WTC11 (cell line): Measurements from ENCODE around the gene ABCA6. TPM values are rescaled to one million over a fixed set of nuclear protein-coding genes. Genes with fewer than 3 reads are reported as not detected.

Experiments used
- ATAC-seq: fragments of 200-7000 bp; cut with Tn5 transposase; 2 replicates; pipeline ENCODE4 v1.10.0; 2021; ENCODE audit warnings: mild to moderate bottlenecking, moderate library complexity
- CTCF ChIA-PET: fragments of 300-600 bp; sonication (Branson Sonifier 250); formaldehyde crosslinking; loops from one replicate; lab custom pipeline; 2021; ENCODE audit warnings: antibody characterized with exemption; lab: Charles Lee
- POLR2A ChIA-PET: fragments of 350-600 bp; sonication (Branson Sonifier 250); formaldehyde crosslinking; loops from one replicate; lab custom pipeline; 2021; ENCODE audit warnings: antibody characterized with exemption; lab: Charles Lee
- DNase-seq: peaks from one replicate; pipeline ENCODE4 v3.0.0; 2021; ENCODE audit warnings: low spot score
- H3K27ac Mint-ChIP-seq: 2 replicates; pipeline ENCODE4 v1.8.0; 2021; ENCODE audit warnings: mixed read lengths
- H3K27me3 Mint-ChIP-seq: 2 replicates; pipeline ENCODE4 v1.8.0; 2021; ENCODE audit warnings: low read depth, mild to moderate bottlenecking, moderate library complexity, mixed read lengths
- H3K36me3 Mint-ChIP-seq: 2 replicates; pipeline ENCODE4 v1.8.0; 2021; ENCODE audit warnings: mixed read lengths
- H3K4me1 Mint-ChIP-seq: 2 replicates; pipeline ENCODE4 v1.8.0; 2022; ENCODE audit warnings: mixed read lengths
- H3K4me3 Mint-ChIP-seq: 2 replicates; pipeline ENCODE4 v1.8.0; 2021; ENCODE audit warnings: mild to moderate bottlenecking, moderate library complexity, mixed read lengths
- H3K9me3 Mint-ChIP-seq: 2 replicates; pipeline ENCODE4 v1.8.0; 2021; ENCODE audit warnings: mixed read lengths
- ATF1 ChIP-seq: sonication (generic); formaldehyde crosslinking; IDR thresholded peaks from 2 replicates; pipeline ENCODE4 v1.8.1; 2023; ENCODE audit warnings: mild to moderate bottlenecking, moderate library complexity, missing genetic modification reagents
- CBFB ChIP-seq: sonication (generic); formaldehyde crosslinking; IDR thresholded peaks from 2 replicates; pipeline ENCODE4 v1.8.1; 2022; ENCODE audit warnings: mild to moderate bottlenecking, low read depth, missing genetic modification reagents
- ERG ChIP-seq: fragments of 250-450 bp; sonication (Bioruptor Pico); IDR thresholded peaks from 2 replicates; pipeline ENCODE4 v1.8.0; 2021; ENCODE audit warnings: mild to moderate bottlenecking
- GABPB1 ChIP-seq: sonication (generic); formaldehyde crosslinking; IDR thresholded peaks from 2 replicates; pipeline ENCODE4 v1.8.1; 2023; ENCODE audit warnings: mild to moderate bottlenecking, missing genetic modification reagents
- JAZF1 ChIP-seq: fragments of 250-450 bp; sonication (Bioruptor Pico); IDR thresholded peaks from 2 replicates; pipeline ENCODE4 v1.9.0; 2021; ENCODE audit warnings: moderate library complexity, mild to moderate bottlenecking, inconsistent platforms
- NFATC4 ChIP-seq: fragments of 250-450 bp; sonication (Bioruptor Pico); IDR thresholded peaks from 2 replicates; pipeline ENCODE4 v1.9.0; 2021; ENCODE audit warnings: mild to moderate bottlenecking
- NR2C2 ChIP-seq: sonication (generic); formaldehyde crosslinking; IDR thresholded peaks from 2 replicates; pipeline ENCODE4 v1.8.0; 2022; ENCODE audit warnings: mild to moderate bottlenecking, missing genetic modification reagents
- PRRX2 ChIP-seq: fragments of 250-450 bp; sonication (Bioruptor Pico); IDR thresholded peaks from 2 replicates; pipeline ENCODE4 v1.8.0; 2021; ENCODE audit warnings: mild to moderate bottlenecking
- TCF7 ChIP-seq: sonication (generic); formaldehyde crosslinking; IDR thresholded peaks from 2 replicates; pipeline ENCODE4 v1.8.0; 2022; ENCODE audit warnings: mild to moderate bottlenecking, low read depth, missing genetic modification reagents, moderate library complexity
- ZBTB21 ChIP-seq: sonication (generic); formaldehyde crosslinking; IDR thresholded peaks from 2 replicates; pipeline ENCODE4 v1.8.1; 2023; ENCODE audit warnings: mild to moderate bottlenecking, missing genetic modification reagents, borderline replicate concordance
- ZNF532 ChIP-seq: fragments of 250-450 bp; sonication (Bioruptor Pico); IDR thresholded peaks from 2 replicates; pipeline ENCODE4 v1.9.0; 2021; ENCODE audit warnings: mild to moderate bottlenecking, borderline replicate concordance
- ZNF671 ChIP-seq: fragments of 250-450 bp; sonication (Bioruptor Pico); IDR thresholded peaks from 2 replicates; pipeline ENCODE4 v1.8.0; 2021; ENCODE audit warnings: mild to moderate bottlenecking
- total RNA-seq: library from RNA; stranded (reverse); gene quantifications from 3 replicates; pipeline ENCODE4 v1.2.3, GENCODE V29; 2021
- TF ChIP-seq, protein P1 (sequence below): sonication (generic); formaldehyde crosslinking; IDR thresholded peaks from 2 replicates; pipeline ENCODE4 v1.8.0; 2023; ENCODE audit warnings: missing genetic modification reagents, mild to moderate bottlenecking, borderline replicate concordance
- TF ChIP-seq, protein P2 (sequence below): sonication (generic); formaldehyde crosslinking; conservative IDR thresholded peaks from 2 replicates; pipeline ENCODE4 v1.8.1; 2023; ENCODE audit warnings: mild to moderate bottlenecking, low read depth, missing genetic modification reagents, moderate library complexity
- TF ChIP-seq, protein P3 (sequence below): sonication (generic); formaldehyde crosslinking; IDR thresholded peaks from 2 replicates; pipeline ENCODE4 v1.8.0; 2022; ENCODE audit warnings: mild to moderate bottlenecking, missing genetic modification reagents
- TF ChIP-seq, protein P4 (sequence below): sonication (generic); formaldehyde crosslinking; IDR thresholded peaks from 2 replicates; pipeline ENCODE4 v1.8.1; 2022; ENCODE audit warnings: low read depth, missing genetic modification reagents, borderline replicate concordance
- TF ChIP-seq, protein P5 (sequence below): sonication (generic); formaldehyde crosslinking; IDR thresholded peaks from 2 replicates; pipeline ENCODE4 v1.8.0; 2023; ENCODE audit warnings: missing genetic modification reagents

The ABCA6 gene
- total RNA-seq, 1 experiment from 2014 or later, result not detected

GRCh38 chr17:69090365-69090764 is 51.3 kb downstream of the ABCA6 start:
- Mint-ChIP-seq H3K4me1 (no peaks in the 10 kb centered on the region), H3K27ac (no peak overlapping the region), H3K9me3 (no peaks in the 10 kb centered on the region), H3K4me3 (no peak overlapping the region), H3K36me3 (no peaks in the 10 kb centered on the region), H3K27me3 (no peaks in the 10 kb centered on the region)
- DNase-seq (no peak), ATAC-seq (no peak)
- ChIA-PET CTCF (no interaction called here), POLR2A (no interaction called here)
- TF ChIP-seq JAZF1 (CRISPR knock-in tag) (no peak), GABPB1 (CRISPR knock-in tag) (no peak)
- TF ChIP-seq, protein P1, sequence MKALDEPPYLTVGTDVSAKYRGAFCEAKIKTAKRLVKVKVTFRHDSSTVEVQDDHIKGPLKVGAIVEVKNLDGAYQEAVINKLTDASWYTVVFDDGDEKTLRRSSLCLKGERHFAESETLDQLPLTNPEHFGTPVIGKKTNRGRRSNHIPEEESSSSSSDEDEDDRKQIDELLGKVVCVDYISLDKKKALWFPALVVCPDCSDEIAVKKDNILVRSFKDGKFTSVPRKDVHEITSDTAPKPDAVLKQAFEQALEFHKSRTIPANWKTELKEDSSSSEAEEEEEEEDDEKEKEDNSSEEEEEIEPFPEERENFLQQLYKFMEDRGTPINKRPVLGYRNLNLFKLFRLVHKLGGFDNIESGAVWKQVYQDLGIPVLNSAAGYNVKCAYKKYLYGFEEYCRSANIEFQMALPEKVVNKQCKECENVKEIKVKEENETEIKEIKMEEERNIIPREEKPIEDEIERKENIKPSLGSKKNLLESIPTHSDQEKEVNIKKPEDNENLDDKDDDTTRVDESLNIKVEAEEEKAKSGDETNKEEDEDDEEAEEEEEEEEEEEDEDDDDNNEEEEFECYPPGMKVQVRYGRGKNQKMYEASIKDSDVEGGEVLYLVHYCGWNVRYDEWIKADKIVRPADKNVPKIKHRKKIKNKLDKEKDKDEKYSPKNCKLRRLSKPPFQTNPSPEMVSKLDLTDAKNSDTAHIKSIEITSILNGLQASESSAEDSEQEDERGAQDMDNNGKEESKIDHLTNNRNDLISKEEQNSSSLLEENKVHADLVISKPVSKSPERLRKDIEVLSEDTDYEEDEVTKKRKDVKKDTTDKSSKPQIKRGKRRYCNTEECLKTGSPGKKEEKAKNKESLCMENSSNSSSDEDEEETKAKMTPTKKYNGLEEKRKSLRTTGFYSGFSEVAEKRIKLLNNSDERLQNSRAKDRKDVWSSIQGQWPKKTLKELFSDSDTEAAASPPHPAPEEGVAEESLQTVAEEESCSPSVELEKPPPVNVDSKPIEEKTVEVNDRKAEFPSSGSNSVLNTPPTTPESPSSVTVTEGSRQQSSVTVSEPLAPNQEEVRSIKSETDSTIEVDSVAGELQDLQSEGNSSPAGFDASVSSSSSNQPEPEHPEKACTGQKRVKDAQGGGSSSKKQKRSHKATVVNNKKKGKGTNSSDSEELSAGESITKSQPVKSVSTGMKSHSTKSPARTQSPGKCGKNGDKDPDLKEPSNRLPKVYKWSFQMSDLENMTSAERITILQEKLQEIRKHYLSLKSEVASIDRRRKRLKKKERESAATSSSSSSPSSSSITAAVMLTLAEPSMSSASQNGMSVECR (CRISPR knock-in tag), result no peak

- H3K4me3 Mint-ChIP-seq, result no peak overlapping the region
- H3K36me3 Mint-ChIP-seq, result no peaks in the 10 kb centered on the region
- no peaks in the 10 kb centered on the region for H3K9me3 Mint-ChIP-seq
- POLR2A ChIA-PET, result no interaction called here
- peaks cover 2% of the 10 kb centered on the region; the same call in 1 of the 2 replicates for H3K27me3 Mint-ChIP-seq
- ATAC-seq (no peak), DNase-seq (no peak)
- CTCF ChIA-PET, result no interaction called here
- no peak overlapping the region for H3K27ac Mint-ChIP-seq
- H3K4me1 Mint-ChIP-seq, result peaks cover 3% of the 10 kb centered on the region; the same call in 1 of the 2 replicates
- TF ChIP-seq NFATC4 (CRISPR knock-in tag) (no peak), TCF7 (CRISPR knock-in tag) (no peak), NR2C2 (CRISPR knock-in tag) (no peak), ATF1 (CRISPR knock-in tag) (no peak), PRRX2 (CRISPR knock-in tag) (no peak), ERG (CRISPR knock-in tag) (no peak), CBFB (CRISPR knock-in tag) (no peak), ZNF532 (CRISPR knock-in tag) (no peak), ZNF671 (CRISPR knock-in tag) (no peak), ZBTB21 (CRISPR knock-in tag) (no peak), JAZF1 (CRISPR knock-in tag) (no peak)
- TF ChIP-seq, protein P2, sequence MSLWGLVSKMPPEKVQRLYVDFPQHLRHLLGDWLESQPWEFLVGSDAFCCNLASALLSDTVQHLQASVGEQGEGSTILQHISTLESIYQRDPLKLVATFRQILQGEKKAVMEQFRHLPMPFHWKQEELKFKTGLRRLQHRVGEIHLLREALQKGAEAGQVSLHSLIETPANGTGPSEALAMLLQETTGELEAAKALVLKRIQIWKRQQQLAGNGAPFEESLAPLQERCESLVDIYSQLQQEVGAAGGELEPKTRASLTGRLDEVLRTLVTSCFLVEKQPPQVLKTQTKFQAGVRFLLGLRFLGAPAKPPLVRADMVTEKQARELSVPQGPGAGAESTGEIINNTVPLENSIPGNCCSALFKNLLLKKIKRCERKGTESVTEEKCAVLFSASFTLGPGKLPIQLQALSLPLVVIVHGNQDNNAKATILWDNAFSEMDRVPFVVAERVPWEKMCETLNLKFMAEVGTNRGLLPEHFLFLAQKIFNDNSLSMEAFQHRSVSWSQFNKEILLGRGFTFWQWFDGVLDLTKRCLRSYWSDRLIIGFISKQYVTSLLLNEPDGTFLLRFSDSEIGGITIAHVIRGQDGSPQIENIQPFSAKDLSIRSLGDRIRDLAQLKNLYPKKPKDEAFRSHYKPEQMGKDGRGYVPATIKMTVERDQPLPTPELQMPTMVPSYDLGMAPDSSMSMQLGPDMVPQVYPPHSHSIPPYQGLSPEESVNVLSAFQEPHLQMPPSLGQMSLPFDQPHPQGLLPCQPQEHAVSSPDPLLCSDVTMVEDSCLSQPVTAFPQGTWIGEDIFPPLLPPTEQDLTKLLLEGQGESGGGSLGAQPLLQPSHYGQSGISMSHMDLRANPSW (CRISPR knock-in tag), result no peak
- TF ChIP-seq, protein P3, sequence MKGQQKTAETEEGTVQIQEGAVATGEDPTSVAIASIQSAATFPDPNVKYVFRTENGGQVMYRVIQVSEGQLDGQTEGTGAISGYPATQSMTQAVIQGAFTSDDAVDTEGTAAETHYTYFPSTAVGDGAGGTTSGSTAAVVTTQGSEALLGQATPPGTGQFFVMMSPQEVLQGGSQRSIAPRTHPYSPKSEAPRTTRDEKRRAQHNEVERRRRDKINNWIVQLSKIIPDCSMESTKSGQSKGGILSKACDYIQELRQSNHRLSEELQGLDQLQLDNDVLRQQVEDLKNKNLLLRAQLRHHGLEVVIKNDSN (CRISPR knock-in tag), result no peak
- TF ChIP-seq, protein P4, sequence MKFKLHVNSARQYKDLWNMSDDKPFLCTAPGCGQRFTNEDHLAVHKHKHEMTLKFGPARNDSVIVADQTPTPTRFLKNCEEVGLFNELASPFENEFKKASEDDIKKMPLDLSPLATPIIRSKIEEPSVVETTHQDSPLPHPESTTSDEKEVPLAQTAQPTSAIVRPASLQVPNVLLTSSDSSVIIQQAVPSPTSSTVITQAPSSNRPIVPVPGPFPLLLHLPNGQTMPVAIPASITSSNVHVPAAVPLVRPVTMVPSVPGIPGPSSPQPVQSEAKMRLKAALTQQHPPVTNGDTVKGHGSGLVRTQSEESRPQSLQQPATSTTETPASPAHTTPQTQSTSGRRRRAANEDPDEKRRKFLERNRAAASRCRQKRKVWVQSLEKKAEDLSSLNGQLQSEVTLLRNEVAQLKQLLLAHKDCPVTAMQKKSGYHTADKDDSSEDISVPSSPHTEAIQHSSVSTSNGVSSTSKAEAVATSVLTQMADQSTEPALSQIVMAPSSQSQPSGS (CRISPR knock-in tag), result no peak
- TF ChIP-seq, protein P5, sequence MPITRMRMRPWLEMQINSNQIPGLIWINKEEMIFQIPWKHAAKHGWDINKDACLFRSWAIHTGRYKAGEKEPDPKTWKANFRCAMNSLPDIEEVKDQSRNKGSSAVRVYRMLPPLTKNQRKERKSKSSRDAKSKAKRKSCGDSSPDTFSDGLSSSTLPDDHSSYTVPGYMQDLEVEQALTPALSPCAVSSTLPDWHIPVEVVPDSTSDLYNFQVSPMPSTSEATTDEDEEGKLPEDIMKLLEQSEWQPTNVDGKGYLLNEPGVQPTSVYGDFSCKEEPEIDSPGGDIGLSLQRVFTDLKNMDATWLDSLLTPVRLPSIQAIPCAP (CRISPR knock-in tag), result no peak
These were observed 53.0 kb downstream of the ABCA6 start for GRCh38 chr17:69088643-69089200.
